Activated CD4-positive, alpha-beta T cell treated with anti-CD3 and anti-CD28 coated beads, Interleukin-10, Interleukin-2, amounts not matched to agents 100 ng/mL and 50 ng/mL, durations not matched to agents 16 hours and 8 hours (primary cell): Measurements from ENCODE around the gene GOLGA8N.
"Not testable (repeated sequence)": the region's sequence is repeated elsewhere in the genome, so short reads cannot be mapped to it uniquely, and the experiment has no call there.

Source experiments
- DNase-seq: peaks from one replicate; pipeline ENCODE4 v3.0.0-alpha.2; 2020

Gene GOLGA8N

GRCh38 chr15:32593151-32593550, at the start of gene GOLGA8N:
Gene GOLGA8N, plus strand, starts transcription at chr15:32593456.
- not testable (repeated sequence) for DNase-seq

DNA sequence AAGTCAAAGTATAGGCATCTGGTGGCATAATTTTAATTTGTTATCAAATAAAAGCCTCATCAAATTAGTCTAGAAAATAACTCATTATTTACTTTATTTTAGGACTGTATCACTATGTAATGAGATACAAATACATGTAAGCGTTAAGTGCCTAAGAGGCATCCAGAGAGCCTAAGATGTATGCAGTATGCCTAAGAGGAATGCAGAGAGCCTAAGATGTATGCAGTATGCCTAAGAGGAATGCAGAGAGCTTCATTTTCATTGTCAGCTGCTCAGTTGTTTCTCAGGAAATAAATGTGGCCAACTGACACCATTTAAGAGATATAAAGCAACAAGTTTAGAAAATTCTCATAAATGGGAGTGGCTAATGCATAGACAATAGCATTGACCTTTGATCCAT, 49.8 kb upstream of the GOLGA8N start:
- DNase-seq = not testable (repeated sequence)

DNA sequence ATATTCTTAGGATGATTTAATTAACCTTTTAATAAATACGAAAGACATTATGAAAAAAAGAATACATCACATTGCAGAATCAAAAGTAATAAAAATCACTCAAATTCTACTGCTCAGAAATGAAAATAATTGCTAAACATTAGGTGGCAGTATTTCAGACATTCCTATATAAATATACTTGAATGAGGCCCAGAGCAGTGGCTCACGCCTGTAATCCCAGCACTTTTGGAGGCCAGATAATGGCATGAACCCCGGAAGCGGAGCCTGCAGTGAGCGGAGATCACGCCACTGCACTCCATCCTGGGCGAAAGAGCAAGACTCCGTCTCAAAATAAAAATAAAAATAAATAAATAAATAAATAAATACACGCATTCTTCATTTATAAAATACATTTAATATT, 48.1 kb upstream of the GOLGA8N start:
- DNase-seq = not testable (repeated sequence)

GRCh38 chr15:32554587-32554986, 38.7 kb upstream of the GOLGA8N start:
- not testable (repeated sequence) for DNase-seq

DNA sequence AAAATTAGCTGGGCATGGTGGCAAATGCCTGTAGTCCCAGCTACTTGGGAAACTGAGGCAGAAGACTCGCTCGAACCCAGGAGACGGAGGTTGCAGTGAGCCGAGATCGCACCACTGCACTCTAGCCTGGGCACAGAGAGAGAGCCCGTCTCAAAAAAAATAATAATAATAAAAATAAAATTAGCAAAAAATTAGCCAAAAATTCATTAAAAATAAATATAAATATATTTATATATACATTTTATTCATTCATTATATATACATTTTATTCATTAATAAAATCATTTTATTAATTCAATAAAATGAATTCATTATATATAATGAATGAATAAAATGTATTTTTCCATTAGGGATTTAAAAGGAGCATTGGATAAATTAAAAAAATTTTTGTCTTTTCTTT, 31.1 kb upstream of the GOLGA8N start:
- DNase-seq = not testable (repeated sequence)

GRCh38 chr15:32568988-32569387, 24.3 kb upstream of the GOLGA8N start:
- not testable (repeated sequence) for DNase-seq

DNA sequence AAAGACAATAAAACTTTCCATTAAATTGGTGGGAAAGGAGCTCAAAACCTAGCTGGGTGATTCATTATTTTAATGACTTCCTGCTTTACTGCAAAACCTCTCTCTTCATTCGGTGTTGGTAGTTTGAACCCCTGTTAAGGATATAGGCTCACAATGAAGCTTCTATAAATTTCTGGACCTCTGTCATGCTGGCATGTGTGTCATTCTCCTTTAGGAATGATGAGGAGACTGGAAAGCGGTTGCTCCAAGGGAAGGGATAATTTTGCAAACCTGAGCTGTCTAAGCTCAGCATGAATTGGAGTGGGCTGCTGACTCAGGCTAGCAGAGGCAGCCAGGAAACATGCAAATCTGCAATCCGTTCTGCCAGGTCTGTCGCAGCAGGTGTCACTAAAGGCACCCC, 14.8 kb upstream of the GOLGA8N start:
- not testable (repeated sequence) for DNase-seq

- not testable (repeated sequence) for DNase-seq
Observed at GRCh38 chr15:32585844-32586243, 7.4 kb upstream of the GOLGA8N start.

- DNase-seq = not testable (repeated sequence)
Observed at GRCh38 chr15:32609518-32609917, 16.3 kb downstream of the GOLGA8N start.

DNA sequence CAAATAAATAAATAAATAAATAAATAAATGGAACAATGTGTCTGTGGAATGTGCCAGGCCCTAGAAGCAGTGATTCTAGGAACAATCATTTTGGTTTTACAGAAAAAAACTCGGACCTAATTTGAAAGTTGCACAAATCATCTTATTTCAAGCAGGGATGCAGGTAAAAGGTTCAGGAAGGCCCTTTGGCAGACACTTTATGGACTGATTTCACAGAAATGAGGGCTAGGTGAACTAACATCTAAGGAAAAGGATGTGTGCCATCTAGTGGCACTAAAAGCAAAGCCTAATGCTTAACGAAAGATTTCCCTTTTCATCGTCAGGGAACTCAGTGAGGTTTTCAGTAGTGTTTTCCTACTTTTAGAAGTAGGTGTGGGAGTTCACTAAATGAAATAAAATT, 17.5 kb downstream of the GOLGA8N start:
- peak; percentile 45 for DNase-seq

- not testable (repeated sequence) for DNase-seq
Observed at GRCh38 chr15:32614712-32615050, 21.4 kb downstream of the GOLGA8N start.

- peak; percentile 93 for DNase-seq
Observed at GRCh38 chr15:32615051-32615870, 22.0 kb downstream of the GOLGA8N start, which contains the start of gene ARHGAP11A. Gene ARHGAP11A, plus strand, starts transcription at chr15:32615504. Its CDS starts 708 bp downstream, at chr15:32616212.

- peak; percentile 39 for DNase-seq
Observed at GRCh38 chr15:32615871-32616426, 22.7 kb downstream of the GOLGA8N start.

- no peak for DNase-seq
Observed at GRCh38 chr15:32636410-32636809, 43.2 kb downstream of the GOLGA8N start.

DNA sequence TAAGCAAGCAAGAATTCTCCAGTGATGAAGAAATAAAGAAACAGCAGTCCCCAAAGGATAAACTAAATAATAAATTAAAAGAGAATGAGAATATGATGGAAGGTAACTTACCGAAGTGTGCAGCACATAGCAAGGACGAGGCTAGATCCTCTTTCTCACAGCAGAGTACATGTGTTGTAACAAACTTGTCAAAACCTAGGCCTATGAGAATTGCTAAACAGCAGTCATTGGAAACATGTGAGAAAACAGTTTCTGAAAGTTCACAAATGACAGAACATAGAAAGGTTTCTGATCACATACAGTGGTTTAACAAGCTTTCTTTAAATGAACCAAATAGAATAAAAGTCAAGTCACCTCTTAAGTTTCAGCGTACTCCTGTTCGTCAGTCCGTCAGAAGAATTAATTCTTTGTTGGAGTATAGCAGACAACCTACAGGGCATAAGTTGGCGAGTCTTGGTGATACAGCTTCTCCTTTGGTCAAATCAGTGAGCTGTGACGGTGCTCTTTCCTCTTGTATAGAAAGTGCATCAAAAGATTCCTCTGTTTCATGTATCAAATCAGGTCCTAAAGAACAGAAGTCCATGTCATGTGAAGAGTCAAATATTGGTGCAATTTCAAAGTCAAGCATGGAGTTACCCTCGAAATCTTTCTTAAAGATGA, 43.8 kb downstream of the GOLGA8N start:
- DNase-seq = no peak

DNA sequence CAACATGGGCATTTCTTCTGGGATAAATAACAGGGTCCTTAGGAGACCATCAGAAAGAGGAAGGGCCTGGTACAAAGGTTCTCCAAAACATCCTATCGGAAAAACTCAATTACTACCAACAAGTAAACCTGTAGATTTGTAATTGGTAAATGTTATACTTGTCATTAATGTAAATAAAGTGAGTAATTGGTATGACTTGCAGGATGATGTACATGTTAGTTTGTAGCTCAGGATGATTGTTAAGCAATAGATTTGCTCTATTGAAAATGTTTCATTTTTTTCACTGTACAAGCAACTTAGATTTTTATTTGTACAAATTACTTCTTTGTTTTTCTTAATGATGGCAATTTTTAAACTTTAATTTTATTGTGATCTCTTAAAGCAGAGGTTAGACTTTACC, 44.4 kb downstream of the GOLGA8N start:
- no peak for DNase-seq

DNA sequence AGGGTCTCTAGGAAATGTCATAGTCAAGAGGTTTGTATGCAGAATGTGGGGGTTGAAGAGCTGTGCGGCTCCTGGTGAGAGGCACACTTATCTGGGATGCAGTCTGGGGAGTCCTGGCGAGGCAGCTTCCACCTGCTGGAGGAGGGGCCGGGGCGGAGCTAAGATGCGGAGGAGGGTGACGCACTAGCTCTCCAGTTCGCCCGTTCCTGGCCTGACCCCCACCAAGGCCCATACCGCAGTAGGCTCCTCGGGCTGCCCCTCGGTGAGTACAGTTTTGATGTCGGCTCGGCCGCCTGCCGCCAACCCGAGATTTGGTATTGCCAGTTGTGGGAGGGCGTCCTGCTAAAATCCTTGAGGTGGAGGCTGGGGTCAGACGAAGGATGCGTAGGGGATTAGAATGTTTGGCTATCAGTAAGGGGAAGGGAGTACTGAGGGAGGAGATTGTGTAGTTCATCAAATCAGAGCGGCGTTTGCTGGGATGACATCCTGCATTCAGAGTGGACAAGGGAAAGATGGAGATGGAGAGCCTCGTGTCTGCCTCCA, 48.3 kb downstream of the GOLGA8N start, which contains the start of gene SCG5:
SCG5 (plus strand) TSS at position 194 of the 543 bp plus-strand sequence. CDS start 1,883 bp downstream, outside the sequence.
- no peak for DNase-seq

DNA sequence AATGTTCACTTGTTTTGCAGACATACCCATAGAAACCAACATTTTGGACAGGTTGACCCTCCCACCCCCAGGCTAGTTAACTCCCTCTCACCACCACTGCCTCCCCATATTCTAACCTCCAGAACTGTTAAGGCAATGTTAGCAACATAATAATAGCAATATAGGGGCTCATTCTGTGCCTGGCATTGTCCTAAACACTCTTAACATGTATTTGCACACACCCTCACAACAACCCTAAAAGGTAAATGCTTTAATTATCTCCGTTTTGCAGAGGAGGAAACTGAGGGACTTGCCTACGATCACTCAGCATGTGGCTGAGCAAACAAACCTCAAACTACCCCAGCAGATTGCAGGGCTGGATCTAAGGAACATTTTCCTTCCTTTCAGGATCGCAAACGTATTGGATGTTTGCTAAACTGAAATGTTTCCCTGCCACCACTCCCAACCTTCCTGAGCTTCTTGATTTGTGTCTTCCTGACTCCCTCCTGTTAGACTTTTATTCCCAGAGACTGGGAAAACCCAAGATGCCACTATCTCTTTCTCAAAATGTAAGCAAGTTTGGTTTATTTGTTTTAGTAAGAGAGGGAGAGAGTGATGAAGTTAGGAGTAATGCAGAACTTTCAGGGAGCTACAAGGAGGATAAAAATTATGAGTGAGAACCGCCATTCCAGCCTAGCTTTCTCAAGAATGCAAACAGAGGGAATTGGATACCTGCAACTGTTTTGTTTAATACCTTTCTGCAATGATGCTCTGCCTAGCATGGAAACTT, 49.6 kb downstream of the GOLGA8N start:
- DNase-seq = no peak

- DNase-seq = no peak
Observed at GRCh38 chr15:32643907-32644445, 50.7 kb downstream of the GOLGA8N start.

- no peak for DNase-seq
Observed at GRCh38 chr15:32646291-32646690, 53.0 kb downstream of the GOLGA8N start.

- DNase-seq = peak; percentile 4
Observed at GRCh38 chr15:32649342-32649741, 56.1 kb downstream of the GOLGA8N start.

DNA sequence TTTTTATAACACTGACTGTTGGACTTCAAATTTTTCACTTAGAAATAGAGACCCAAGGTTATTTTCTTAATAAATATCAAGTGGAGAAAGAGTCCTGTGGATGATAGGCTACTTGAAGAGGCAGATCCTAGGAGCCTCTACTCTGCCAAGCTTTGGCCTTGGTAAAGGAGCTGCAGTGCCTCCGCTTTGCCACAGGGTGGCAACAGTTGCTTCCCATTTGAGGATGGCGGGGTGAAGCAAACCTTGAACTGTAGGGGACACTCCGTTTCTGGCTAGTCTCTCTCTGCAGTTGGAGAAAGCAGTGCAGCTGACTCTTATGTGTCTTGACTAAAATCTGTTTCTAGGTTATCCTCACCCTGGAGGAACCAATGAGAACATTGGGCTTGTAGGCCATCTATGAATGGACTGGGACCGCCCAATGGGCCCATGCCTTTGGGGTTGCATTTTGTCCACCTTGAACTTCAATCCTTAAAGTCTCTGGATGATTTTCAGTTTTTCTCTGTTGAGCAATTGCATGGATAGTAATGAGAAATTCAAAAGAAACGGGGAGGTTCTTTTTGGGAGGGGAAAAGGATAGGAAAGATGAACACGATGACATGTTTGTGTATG, 58.1 kb downstream of the GOLGA8N start:
- peak; percentile 68 for DNase-seq
